ENCODE results near the gene IGSF6. TPM values are rescaled to one million over a fixed set of nuclear protein-coding genes. Genes with fewer than 3 reads are reported as not detected.
"Not testable (repeated sequence)": the region's sequence is repeated elsewhere in the genome, so short reads cannot be mapped to it uniquely, and the experiment has no call there.

Gene IGSF6
- under 1 TPM; 0.30 to 0.71 (median 0.51) TPM for total RNA-seq

- H3K4me3 ChIP-seq (ENCODE audit: low read depth, poor library complexity, severe bottlenecking), result no peak within 1 kb of the TSS
These were observed at the start of gene IGSF6 for GRCh38 chr16:21652453-21652852. IGSF6 (minus strand) TSS chr16:21652608; CDS start chr16:21652598, 10 bp downstream.

GRCh38 chr16:21701271-21701670, 48.9 kb upstream of the IGSF6 start:
- TF ChIP-seq CTCF (IDR thresholded peaks at IDR 0.05), result no peak
- TF ChIP-seq POLR2A (IDR thresholded peaks at IDR 0.05), result no peak
- 49 to 79% methylated on average over 2 of the region's 2 CpGs for WGBS, 2 donors
- no peak for DNase-seq (ENCODE audit: low spot score in 2 of 2)
- H3K4me3 ChIP-seq (ENCODE audit: low read depth, poor library complexity, severe bottlenecking), result no peak overlapping the region
- intact Hi-C loops (cut with DNase I; ENCODE audit: low total_unique reads), result no loop called here

More at GRCh38 chr16:21652453-21652852, at the start of gene IGSF6:
- WGBS, 2 donors, result 85 to 87% methylated on average over 6 of the region's 6 CpGs
- intact Hi-C loops (cut with DNase I; ENCODE audit: low total_unique reads), result no loop called here
- DNase-seq (ENCODE audit: low spot score in 2 of 2), result no peak
- TF ChIP-seq CTCF (IDR thresholded peaks at IDR 0.05), result no peak

GRCh38 chr16:21698169-21699032, 46.0 kb upstream of the IGSF6 start:
- intact Hi-C loops (cut with DNase I; ENCODE audit: low total_unique reads), result no loop called here
- no peak for DNase-seq (ENCODE audit: low spot score in 2 of 2)
- no peak for TF ChIP-seq CTCF (IDR thresholded peaks at IDR 0.05)
- TF ChIP-seq POLR2A (IDR thresholded peaks at IDR 0.05), result no peak
- 79 to 85% methylated on average over 9 of the region's 9 CpGs for WGBS, 2 donors
- no peak overlapping the region for H3K4me3 ChIP-seq (ENCODE audit: low read depth, poor library complexity, severe bottlenecking)

GRCh38 chr16:21697032-21697431, 44.6 kb upstream of the IGSF6 start:
- 94 to 95% methylated on average over 5 of the region's 5 CpGs for WGBS, 2 donors
- H3K4me3 ChIP-seq (ENCODE audit: low read depth, poor library complexity, severe bottlenecking), result no peak overlapping the region
- TF ChIP-seq POLR2A (IDR thresholded peaks at IDR 0.05), result no peak
- TF ChIP-seq CTCF (IDR thresholded peaks at IDR 0.05), result no peak
- intact Hi-C loops (cut with DNase I; ENCODE audit: low total_unique reads), result no loop called here
- DNase-seq (ENCODE audit: low spot score in 2 of 2), result no peak

- DNase-seq (ENCODE audit: low spot score in 2 of 2), result no peak
- no peak overlapping the region for H3K4me3 ChIP-seq (ENCODE audit: low read depth, poor library complexity, severe bottlenecking)
- intact Hi-C loops (cut with DNase I; ENCODE audit: low total_unique reads), result no loop called here
- no peak for TF ChIP-seq CTCF (IDR thresholded peaks at IDR 0.05)
- no peak for TF ChIP-seq POLR2A (IDR thresholded peaks at IDR 0.05)
- 61 to 64% methylated on average over 4 of the region's 4 CpGs for WGBS, 2 donors
These were observed 42.2 kb upstream of the IGSF6 start for GRCh38 chr16:21694609-21695008.

- H3K4me3 ChIP-seq (ENCODE audit: low read depth, poor library complexity, severe bottlenecking); intact Hi-C loops (cut with DNase I; ENCODE audit: low total_unique reads); DNase-seq (ENCODE audit: low spot score in 2 of 2): not testable (repeated sequence)
- 77 to 80% methylated on average over 4 of the region's 4 CpGs for whole genome bisulfite sequencing, 2 donors
These were observed 38.6 kb upstream of the IGSF6 start for GRCh38 chr16:21690967-21691366.

Data from lower leg skin (tissue), 4 donors.